Mammary epithelial cell (primary cell): Measurements from ENCODE around the gene PHGDH.

Source experiments
- CTCF ChIP-seq, 2 donors: IDR thresholded peaks in 1 of 2; conservative IDR thresholded peaks in 1 of 2; 2 replicates each; pipeline ENCODE4 v1.5.1; 2011 to 2012; ENCODE audit warnings: inconsistent platforms in 2 of 2, low read length in 2 of 2, mild to moderate bottlenecking in 2 of 2, control low read depth in 1 of 2, low read depth in 1 of 2; ENCODE audit not compliant: insufficient read depth in 1 of 2; ENCODE audit errors: extremely low read depth in 1 of 2
- EZH2 ChIP-seq: IDR thresholded peaks from 2 replicates; pipeline ENCODE4 v1.6.1; 2012; ENCODE audit warnings: low read length, inconsistent platforms, borderline replicate concordance

- TF ChIP-seq CTCF (conservative IDR thresholded peaks at IDR 0.05 in 1 of 2, IDR thresholded peaks at IDR 0.05 in 1 of 2; ENCODE audit: extremely low read depth in 1 of 2, insufficient read depth in 1 of 2, low read depth in 1 of 2, low read length in 2 of 2) (no peak), EZH2 (no peak)
These were observed 55.8 kb downstream of the PHGDH start for GRCh38 chr1:119767486-119767885.
